Measurements from ENCODE around the gene SDR42E1. TPM values are rescaled to one million over a fixed set of nuclear protein-coding genes. Genes with fewer than 3 reads are reported as not detected.

SDR42E1 gene
- total RNA-seq, 1 donor from 2014 or later = 5.3 TPM

- DNase-seq = no peak
- Mint-ChIP-seq H3K27ac (no peak overlapping the region), H3K4me3 (no peak overlapping the region), H3K9me3 (no peaks in the 10 kb centered on the region), H3K36me3 (ENCODE audit: low read depth) (no peaks in the 10 kb centered on the region), H3K4me1 (no peaks in the 10 kb centered on the region), H3K27me3 (peaks cover 13% of the 10 kb centered on the region)
- intact Hi-C loops (cut with micrococcal nuclease) = no loop called here
Measured at GRCh38 chr16:82045465-82045864, 34.2 kb upstream of the SDR42E1 start.

GRCh38 chr16:82044585-82044911 lies 33.3 kb upstream of the SDR42E1 start:
- Mint-ChIP-seq H3K4me3 (no peak overlapping the region), H3K27ac (no peak overlapping the region), H3K4me1 (no peaks in the 10 kb centered on the region), H3K36me3 (ENCODE audit: low read depth) (no peaks in the 10 kb centered on the region), H3K9me3 (no peaks in the 10 kb centered on the region), H3K27me3 (peaks cover 14% of the 10 kb centered on the region)
- no peak for DNase-seq
- intact Hi-C loops (cut with micrococcal nuclease) = no loop called here

GRCh38 chr16:82043680-82044584 lies 32.7 kb upstream of the SDR42E1 start:
- no peaks in the 10 kb centered on the region for H3K4me1 Mint-ChIP-seq
- H3K27me3 Mint-ChIP-seq = peaks cover 14% of the 10 kb centered on the region
- H3K36me3 Mint-ChIP-seq (ENCODE audit: low read depth) = no peaks in the 10 kb centered on the region
- intact Hi-C loops (cut with micrococcal nuclease) = no loop called here
- H3K27ac Mint-ChIP-seq = no peak overlapping the region
- no peak overlapping the region for H3K4me3 Mint-ChIP-seq
- no peaks in the 10 kb centered on the region for H3K9me3 Mint-ChIP-seq
- no peak for DNase-seq

- H3K9me3 Mint-ChIP-seq = no peaks in the 10 kb centered on the region
- peaks cover 9% of the 10 kb centered on the region for H3K27me3 Mint-ChIP-seq
- H3K36me3 Mint-ChIP-seq (ENCODE audit: low read depth) = no peaks in the 10 kb centered on the region
- DNase-seq = no peak
- no peaks in the 10 kb centered on the region for H3K4me1 Mint-ChIP-seq
- intact Hi-C loops (cut with micrococcal nuclease) = no loop called here
- H3K27ac Mint-ChIP-seq = no peak overlapping the region
- no peak overlapping the region for H3K4me3 Mint-ChIP-seq
Measured at GRCh38 chr16:82042846-82043245, 31.6 kb upstream of the SDR42E1 start.

- H3K27me3 Mint-ChIP-seq = peaks cover 7% of the 10 kb centered on the region
- no peaks in the 10 kb centered on the region for H3K4me1 Mint-ChIP-seq
- H3K9me3 Mint-ChIP-seq = no peaks in the 10 kb centered on the region
- DNase-seq = no peak
- no peaks in the 10 kb centered on the region for H3K36me3 Mint-ChIP-seq (ENCODE audit: low read depth)
- intact Hi-C loops (cut with micrococcal nuclease) = no loop called here
- no peak overlapping the region for H3K27ac Mint-ChIP-seq
- no peak overlapping the region for H3K4me3 Mint-ChIP-seq
Measured at GRCh38 chr16:82042144-82042543, 30.9 kb upstream of the SDR42E1 start.

GRCh38 chr16:82041542-82041941 lies 30.3 kb upstream of the SDR42E1 start:
- Mint-ChIP-seq H3K4me1 (no peaks in the 10 kb centered on the region), H3K27ac (no peak overlapping the region), H3K27me3 (peaks cover 6% of the 10 kb centered on the region), H3K36me3 (ENCODE audit: low read depth) (no peaks in the 10 kb centered on the region), H3K4me3 (no peak overlapping the region), H3K9me3 (no peaks in the 10 kb centered on the region)
- DNase-seq = no peak
- intact Hi-C loops (cut with micrococcal nuclease) = no loop called here

GRCh38 chr16:82040296-82040695 lies 29.0 kb upstream of the SDR42E1 start:
- peaks cover 9% of the 10 kb centered on the region for H3K27me3 Mint-ChIP-seq
- intact Hi-C loops (cut with micrococcal nuclease) = no loop called here
- no peaks in the 10 kb centered on the region for H3K36me3 Mint-ChIP-seq (ENCODE audit: low read depth)
- no peak overlapping the region for H3K4me3 Mint-ChIP-seq
- DNase-seq = no peak
- no peaks in the 10 kb centered on the region for H3K4me1 Mint-ChIP-seq
- H3K27ac Mint-ChIP-seq = no peak overlapping the region
- H3K9me3 Mint-ChIP-seq = no peaks in the 10 kb centered on the region

- Mint-ChIP-seq H3K27me3 (peaks cover 13% of the 10 kb centered on the region), H3K9me3 (no peaks in the 10 kb centered on the region), H3K27ac (no peak overlapping the region), H3K36me3 (ENCODE audit: low read depth) (no peaks in the 10 kb centered on the region), H3K4me3 (no peak overlapping the region), H3K4me1 (no peaks in the 10 kb centered on the region)
- intact Hi-C loops (cut with micrococcal nuclease) = no loop called here
- no peak for DNase-seq
Measured at GRCh38 chr16:82037666-82038065, 26.4 kb upstream of the SDR42E1 start.

GRCh38 chr16:82037251-82037650 lies 26.0 kb upstream of the SDR42E1 start:
- H3K27me3 Mint-ChIP-seq = peaks cover 15% of the 10 kb centered on the region
- no peaks in the 10 kb centered on the region for H3K4me1 Mint-ChIP-seq
- DNase-seq = no peak
- H3K27ac Mint-ChIP-seq = no peak overlapping the region
- intact Hi-C loops (cut with micrococcal nuclease) = no loop called here
- no peaks in the 10 kb centered on the region for H3K9me3 Mint-ChIP-seq
- H3K4me3 Mint-ChIP-seq = no peak overlapping the region
- no peaks in the 10 kb centered on the region for H3K36me3 Mint-ChIP-seq (ENCODE audit: low read depth)

- peaks cover 13% of the 10 kb centered on the region for H3K27me3 Mint-ChIP-seq
- H3K36me3 Mint-ChIP-seq (ENCODE audit: low read depth) = no peaks in the 10 kb centered on the region
- no peaks in the 10 kb centered on the region for H3K4me1 Mint-ChIP-seq
- DNase-seq = no peak
- H3K9me3 Mint-ChIP-seq = no peaks in the 10 kb centered on the region
- H3K27ac Mint-ChIP-seq = no peak within 1 kb of the TSS
- intact Hi-C loops (cut with micrococcal nuclease) = no loop called here
- no peak within 1 kb of the TSS for H3K4me3 Mint-ChIP-seq
Measured at GRCh38 chr16:82034981-82035612, 23.8 kb upstream of the SDR42E1 start, which contains the start of gene HSD17B2. Gene HSD17B2 (plus strand): TSS chr16:82035253. CDS start chr16:82035425, 172 bp downstream.

GRCh38 chr16:82033683-82034300 lies 22.5 kb upstream of the SDR42E1 start:
- DNase-seq = no peak
- intact Hi-C loops (cut with micrococcal nuclease) = no loop called here
- Mint-ChIP-seq H3K4me1 (no peaks in the 10 kb centered on the region), H3K4me3 (no peak overlapping the region), H3K27me3 (peaks cover 13% of the 10 kb centered on the region), H3K36me3 (ENCODE audit: low read depth) (no peaks in the 10 kb centered on the region), H3K9me3 (no peaks in the 10 kb centered on the region), H3K27ac (no peak overlapping the region)

GRCh38 chr16:82033006-82033405 lies 21.7 kb upstream of the SDR42E1 start:
- H3K9me3 Mint-ChIP-seq = no peaks in the 10 kb centered on the region
- no peaks in the 10 kb centered on the region for H3K36me3 Mint-ChIP-seq (ENCODE audit: low read depth)
- H3K4me3 Mint-ChIP-seq = no peak overlapping the region
- intact Hi-C loops (cut with micrococcal nuclease) = no loop called here
- peaks cover 13% of the 10 kb centered on the region for H3K27me3 Mint-ChIP-seq
- no peak overlapping the region for H3K27ac Mint-ChIP-seq
- no peak for DNase-seq
- no peaks in the 10 kb centered on the region for H3K4me1 Mint-ChIP-seq

GRCh38 chr16:82031116-82032084 lies 20.1 kb upstream of the SDR42E1 start:
- Mint-ChIP-seq H3K4me3 (no peak overlapping the region), H3K9me3 (no peaks in the 10 kb centered on the region), H3K27me3 (peaks cover 10% of the 10 kb centered on the region), H3K27ac (no peak overlapping the region), H3K36me3 (ENCODE audit: low read depth) (no peaks in the 10 kb centered on the region), H3K4me1 (no peaks in the 10 kb centered on the region)
- no peak for DNase-seq
- intact Hi-C loops (cut with micrococcal nuclease) = loop anchor here (1.0 kb wide), 1 partner anchor 199 kb away; no protein-coding TSS in a partner anchor

Data from activated CD4-positive, alpha-beta T cell treated with anti-CD3 and anti-CD28 coated beads, Interleukin-2, amount 10 ng/mL, durations not matched to agents 24 days and 14 days (primary cell).